Skin of body (tissue), 2 donors: ENCODE measurements around the gene EVC2. TPM values are rescaled to one million over a fixed set of nuclear protein-coding genes. Genes with fewer than 3 reads are reported as not detected.
A peak's percentile ranks its signal among the peaks of the same experiment; 100 is the strongest.

Experiments used
- DNase-seq: peaks from one replicate; lab custom pipeline; 2025; lab: John Stamatoyannopoulos, UW
- total RNA-seq: library from RNA; depleted of rRNA; stranded (reverse); fragments of >200 nt; gene quantifications from one replicate; pipeline ENCODE4 v1.2.3, GENCODE V29; 2014

The EVC2 gene
- total RNA-seq, 1 donor from 2014 or later: 7.2 TPM

- DNase-seq: peak; percentile 37
Measured at GRCh38 chr4:5524446-5525299, 183.7 kb downstream of the EVC2 start.

DNA sequence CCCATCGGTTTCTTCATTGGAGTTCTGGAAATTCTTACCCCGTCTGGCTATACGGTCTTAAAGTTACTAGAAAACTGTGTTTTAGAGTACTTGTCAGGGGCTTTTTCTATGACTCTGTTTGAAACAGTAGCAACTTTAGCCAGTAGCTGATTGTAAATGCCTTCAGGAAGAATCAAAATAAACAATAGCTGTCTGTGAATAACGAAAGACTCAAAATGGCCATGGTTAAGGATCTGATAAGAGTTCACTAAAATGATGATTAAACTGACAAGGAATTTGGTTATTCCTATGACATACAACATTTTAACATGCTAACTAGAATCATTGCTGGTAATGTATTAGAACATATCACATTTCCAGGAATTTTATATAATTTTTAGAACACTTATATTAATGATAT lies 191.0 kb downstream of the EVC2 start:
- no peak for DNase-seq

- DNase-seq: no peak
Measured at GRCh38 chr4:5515646-5516045, 192.7 kb downstream of the EVC2 start.

Other genes with a start within 250 kb of the EVC2 start
- gene EVC, start 2.6 kb upstream of the EVC2 start, total RNA-seq: 24.5 TPM
- gene CRMP1, start 184.5 kb upstream of the EVC2 start, total RNA-seq: 6.0 TPM